ENCODE data around the gene ERGIC3.

DNA sequence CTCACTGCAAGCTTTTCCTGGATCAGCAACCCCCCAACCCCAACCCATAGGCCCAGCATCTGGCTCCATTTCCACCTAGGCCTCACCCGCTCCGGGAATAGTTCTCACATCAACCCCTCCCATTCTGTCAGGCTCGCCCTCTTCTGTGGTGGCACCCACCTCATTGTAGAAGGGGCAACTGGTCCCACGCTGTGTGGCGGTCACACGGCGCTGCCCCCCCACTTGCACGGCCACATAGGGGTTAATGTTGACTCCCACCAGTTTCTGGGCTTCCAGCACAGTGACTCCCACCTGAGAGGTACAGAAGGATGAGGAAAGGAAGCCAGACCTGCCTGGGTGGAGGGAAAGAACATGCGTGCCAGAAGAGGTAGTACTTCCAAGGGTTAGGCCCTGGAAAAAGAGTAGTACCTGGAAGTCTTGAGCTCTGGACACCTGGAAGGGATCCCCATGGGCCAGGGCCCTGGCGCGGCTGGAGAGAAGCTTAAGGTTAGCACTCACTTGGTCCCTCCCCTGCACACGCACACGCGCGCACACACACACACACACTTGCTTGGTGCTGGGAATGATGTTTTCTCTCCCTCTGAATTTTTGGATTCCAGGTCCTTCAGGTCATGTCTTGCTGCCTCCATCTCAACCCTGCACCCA is 61.1 kb downstream of the ERGIC3 start:
- TF ChIP-seq CTCF (optimal IDR thresholded peaks at IDR 0.05 in 1 of 3, IDR thresholded peaks at IDR 0.05 in 1 of 3, conservative IDR thresholded peaks at IDR 0.05 in 1 of 3; ENCODE audit: extremely low read depth in 1 of 3, insufficient read depth in 2 of 3, low read length in 3 of 3) (no peak), EZH2 (IDR thresholded peaks at IDR 0.05; ENCODE audit: low read length) (no peak)

Measured in keratinocyte (primary cell).